Duodenal mucosa (tissue), 2 donors: Measurements from ENCODE around the gene BTBD17.

ENCODE experiments used
- H3K27ac ChIP-seq: one replicate; pipeline ENCODE4 v1.7.0; 2013; ENCODE audit warnings: low read depth, low read length
- H3K27me3 ChIP-seq, 2 donors: one replicate each; pipeline ENCODE4 v1.7.0; 2013; ENCODE audit warnings: low read length in 2 of 2, control low read depth in 1 of 2; ENCODE audit not compliant: insufficient read depth in 2 of 2, control insufficient read depth in 1 of 2
- H3K36me3 ChIP-seq, 2 donors: one replicate each; pipeline ENCODE4 v1.7.0; 2013; ENCODE audit warnings: low read length in 2 of 2, control low read depth in 1 of 2; ENCODE audit not compliant: insufficient read depth in 2 of 2, control insufficient read depth in 1 of 2
- H3K4me1 ChIP-seq, 2 donors: one replicate each; pipeline ENCODE4 v1.7.0; 2013; ENCODE audit warnings: low read length in 2 of 2, control low read depth in 1 of 2; ENCODE audit not compliant: insufficient read depth in 2 of 2, control insufficient read depth in 1 of 2
- H3K4me3 ChIP-seq, 2 donors: one replicate each; pipeline ENCODE4 v1.7.0; 2013; ENCODE audit warnings: low read length in 2 of 2, low read depth in 1 of 2
- H3K9ac ChIP-seq, 2 donors: one replicate each; pipeline ENCODE4 v1.7.0; 2013; ENCODE audit warnings: low read length in 2 of 2, low read depth in 1 of 2
- H3K9me3 ChIP-seq, 2 donors: one replicate each; pipeline ENCODE4 v1.7.0; 2013; ENCODE audit warnings: low read length in 2 of 2, control low read depth in 1 of 2; ENCODE audit not compliant: control insufficient read depth in 1 of 2

The BTBD17 gene

GRCh38 chr17:74358697-74359096 is 3.0 kb downstream of the BTBD17 start:
- Histone ChIP-seq H3K9me3 (no peaks in the 10 kb centered on the region), H3K9ac (no peak overlapping the region), H3K27ac (no peak overlapping the region), H3K27me3 (peaks cover 56 to 58% of the 10 kb centered on the region in 2 donors), H3K4me3 (no peak overlapping the region), H3K4me1 (peaks cover 0 to 3% of the 10 kb centered on the region in 2 donors), H3K36me3 (no peaks in the 10 kb centered on the region)

DNA sequence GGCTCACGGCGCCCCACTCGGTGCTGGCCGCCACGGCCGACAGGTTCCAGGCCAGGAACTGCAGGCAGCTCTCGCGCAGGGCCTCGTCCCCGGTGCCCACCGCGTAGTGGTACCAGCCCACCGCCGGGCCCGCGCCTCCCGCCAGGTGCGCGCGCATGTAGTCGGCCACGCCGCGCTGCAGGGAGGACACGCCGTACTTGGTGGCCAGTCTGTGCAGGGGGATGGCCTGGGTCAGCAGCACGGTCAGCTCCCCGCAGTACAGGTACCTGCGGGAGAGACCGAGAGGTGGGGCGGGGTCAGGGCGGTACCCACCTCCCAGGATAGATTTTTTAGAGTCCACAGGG is 4.2 kb downstream of the BTBD17 start:
- Histone ChIP-seq H3K4me1 (peaks cover 0 to 3% of the 10 kb centered on the region in 2 donors), H3K9ac (no peak overlapping the region), H3K4me3 (no peak overlapping the region), H3K27ac (no peak overlapping the region), H3K9me3 (no peaks in the 10 kb centered on the region), H3K36me3 (no peaks in the 10 kb centered on the region), H3K27me3 (peaks cover 56 to 68% of the 10 kb centered on the region in 2 donors)

DNA sequence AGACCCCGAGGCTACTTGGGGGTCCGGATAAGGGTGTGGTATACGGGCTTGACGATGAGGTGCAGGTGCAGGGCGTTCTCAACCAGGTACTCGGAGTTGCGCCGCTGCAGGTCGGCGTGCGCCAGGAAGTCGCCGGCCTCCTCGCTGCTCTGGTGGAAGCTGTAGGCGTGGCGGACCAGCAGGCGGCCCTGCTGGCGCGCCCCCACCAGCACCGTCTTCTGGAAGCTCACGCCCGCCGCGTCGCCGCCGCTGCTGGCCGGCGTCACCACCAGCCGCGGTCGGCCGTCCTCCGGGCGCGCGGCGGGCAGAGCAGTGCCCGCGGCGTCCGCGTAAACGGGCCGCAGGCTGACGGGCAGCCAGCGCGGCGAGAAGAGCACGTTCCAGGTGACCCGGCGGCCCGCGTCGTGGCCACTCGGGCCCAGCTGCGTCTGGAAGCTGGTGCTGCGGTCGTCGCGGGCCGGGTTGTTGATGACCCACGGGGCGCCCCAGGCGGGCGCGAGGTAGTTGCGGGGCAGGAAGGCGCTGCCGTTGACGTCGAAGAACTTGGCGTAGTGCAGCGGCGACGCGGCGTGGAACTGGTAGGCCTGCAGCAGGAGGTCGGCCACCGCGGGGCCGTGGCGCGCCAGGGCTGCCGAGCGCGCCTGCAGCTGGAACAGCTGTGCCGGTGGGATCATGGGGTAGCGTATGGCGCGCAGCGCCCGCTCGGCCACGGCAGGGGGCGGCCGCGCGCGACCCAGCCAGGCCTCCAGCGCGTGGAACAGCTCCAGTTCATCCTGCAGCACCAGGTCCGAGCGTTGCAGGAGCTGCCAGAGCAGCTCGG is 4.8 kb downstream of the BTBD17 start:
- H3K9ac ChIP-seq = no peak overlapping the region
- peaks cover 0 to 3% of the 10 kb centered on the region in 2 donors for H3K4me1 ChIP-seq
- peaks cover 56 to 73% of the 10 kb centered on the region in 2 donors for H3K27me3 ChIP-seq
- no peak overlapping the region for H3K27ac ChIP-seq
- H3K9me3 ChIP-seq = no peaks in the 10 kb centered on the region
- peak overlapping the region in 1 of 2 donors; percentile 28 for H3K4me3 ChIP-seq
- H3K36me3 ChIP-seq = no peaks in the 10 kb centered on the region

DNA sequence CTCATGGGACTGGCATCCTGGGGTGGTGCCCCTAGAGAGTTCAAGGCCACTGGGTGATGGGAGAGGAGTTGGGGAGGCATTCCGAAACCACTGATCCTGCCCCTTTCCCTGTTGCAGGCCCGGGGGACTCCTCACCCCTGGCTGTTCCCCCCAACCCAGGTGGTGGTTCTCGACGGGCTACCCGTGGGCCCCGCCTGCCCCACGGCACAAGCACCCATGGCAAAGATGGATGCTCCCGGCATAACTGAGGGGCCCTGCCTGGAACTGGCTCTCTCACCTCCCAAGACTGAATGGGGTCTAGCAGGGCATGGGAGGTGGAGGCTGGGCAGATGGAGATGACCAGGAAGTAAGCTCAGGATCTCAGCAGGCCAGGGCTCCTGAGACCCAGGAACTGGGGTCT is 6.6 kb downstream of the BTBD17 start:
- no peaks in the 10 kb centered on the region for H3K9me3 ChIP-seq
- no peaks in the 10 kb centered on the region for H3K36me3 ChIP-seq
- H3K27me3 ChIP-seq = peaks cover 49 to 71% of the 10 kb centered on the region in 2 donors
- H3K9ac ChIP-seq = no peak overlapping the region
- no peaks in the 10 kb centered on the region for H3K4me1 ChIP-seq
- no peak overlapping the region for H3K27ac ChIP-seq
- no peak overlapping the region for H3K4me3 ChIP-seq

- Histone ChIP-seq H3K27ac (no peak overlapping the region), H3K36me3 (no peaks in the 10 kb centered on the region), H3K9me3 (no peaks in the 10 kb centered on the region), H3K4me3 (no peak overlapping the region), H3K9ac (no peak overlapping the region), H3K4me1 (no peaks in the 10 kb centered on the region), H3K27me3 (peaks cover 49 to 68% of the 10 kb centered on the region in 2 donors)
These were observed 7.1 kb downstream of the BTBD17 start for GRCh38 chr17:74354561-74354960.

GRCh38 chr17:74354123-74354522 is 7.5 kb downstream of the BTBD17 start:
- Histone ChIP-seq H3K9ac (no peak overlapping the region), H3K36me3 (no peaks in the 10 kb centered on the region), H3K4me3 (no peak overlapping the region), H3K27me3 (peaks cover 49 to 68% of the 10 kb centered on the region in 2 donors), H3K9me3 (no peaks in the 10 kb centered on the region), H3K4me1 (no peaks in the 10 kb centered on the region), H3K27ac (no peak overlapping the region)

DNA sequence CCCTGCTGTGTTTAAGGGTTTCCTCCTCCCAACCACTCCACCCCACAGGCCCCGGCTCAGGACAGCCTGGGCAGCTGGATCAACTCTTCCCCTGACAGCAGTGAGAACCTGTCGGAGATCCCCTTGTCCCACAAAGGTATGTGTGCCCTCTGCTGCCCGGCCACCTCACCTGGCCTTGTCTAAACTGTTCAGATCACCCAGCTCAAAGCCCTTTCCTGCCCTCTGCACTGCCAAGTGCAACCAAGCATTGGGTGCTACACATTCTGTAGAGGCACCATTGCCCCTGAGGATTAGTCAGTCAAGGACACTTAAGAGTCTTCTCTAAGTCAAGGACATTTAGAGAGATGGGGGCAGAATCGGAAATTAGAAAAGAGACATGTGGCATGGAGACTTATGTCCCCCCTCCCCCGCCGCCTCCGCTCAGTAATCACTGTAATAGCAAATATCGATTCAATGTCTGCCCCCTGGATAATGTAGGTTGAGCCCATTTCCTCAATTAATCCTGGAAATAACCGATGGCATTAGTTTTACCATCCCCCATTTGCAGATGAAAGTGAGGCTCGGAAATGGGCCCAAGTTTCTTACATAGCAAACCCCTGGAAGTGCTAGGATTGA is 8.1 kb downstream of the BTBD17 start:
- Histone ChIP-seq H3K9ac (no peak overlapping the region), H3K4me1 (no peaks in the 10 kb centered on the region), H3K4me3 (no peak overlapping the region), H3K27ac (no peak overlapping the region), H3K27me3 (peaks cover 46 to 70% of the 10 kb centered on the region in 2 donors), H3K36me3 (no peaks in the 10 kb centered on the region), H3K9me3 (no peaks in the 10 kb centered on the region)

DNA sequence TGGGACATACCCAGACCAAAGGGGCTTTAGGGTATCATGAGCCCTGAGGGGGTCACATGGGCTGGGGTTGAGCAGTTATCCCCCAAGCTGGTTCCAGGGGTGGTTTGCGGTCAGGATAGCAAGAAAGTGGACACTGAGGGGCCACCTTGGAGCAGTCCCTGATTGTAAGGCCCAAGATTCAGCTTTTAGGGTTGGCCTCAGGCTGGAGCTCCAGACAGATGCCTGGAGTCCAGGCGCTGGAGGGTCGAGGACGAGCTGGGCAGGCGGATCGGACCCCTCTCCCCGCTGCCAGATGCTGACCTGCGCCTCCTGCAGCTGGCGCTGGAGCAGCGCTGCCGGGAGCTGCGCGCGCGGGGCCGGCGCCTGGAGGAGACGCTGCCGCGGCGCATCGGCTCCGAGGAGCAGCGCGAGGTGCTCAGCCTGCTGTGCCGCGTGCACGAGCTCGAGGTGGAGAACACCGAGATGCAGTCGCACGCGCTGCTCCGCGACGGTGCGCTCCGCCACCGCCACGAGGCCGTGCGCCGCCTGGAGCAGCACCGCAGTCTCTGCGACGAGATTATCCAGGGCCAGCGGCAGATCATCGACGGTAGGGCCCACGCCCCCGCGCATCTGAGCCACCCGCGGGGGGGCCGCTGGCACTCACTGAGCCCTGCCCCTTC is 10.0 kb downstream of the BTBD17 start:
- Histone ChIP-seq H3K4me3 (no peak overlapping the region), H3K36me3 (no peaks in the 10 kb centered on the region), H3K9ac (no peak overlapping the region), H3K27me3 (peaks cover 33 to 57% of the 10 kb centered on the region in 2 donors), H3K9me3 (no peaks in the 10 kb centered on the region), H3K4me1 (no peaks in the 10 kb centered on the region), H3K27ac (no peak overlapping the region)

DNA sequence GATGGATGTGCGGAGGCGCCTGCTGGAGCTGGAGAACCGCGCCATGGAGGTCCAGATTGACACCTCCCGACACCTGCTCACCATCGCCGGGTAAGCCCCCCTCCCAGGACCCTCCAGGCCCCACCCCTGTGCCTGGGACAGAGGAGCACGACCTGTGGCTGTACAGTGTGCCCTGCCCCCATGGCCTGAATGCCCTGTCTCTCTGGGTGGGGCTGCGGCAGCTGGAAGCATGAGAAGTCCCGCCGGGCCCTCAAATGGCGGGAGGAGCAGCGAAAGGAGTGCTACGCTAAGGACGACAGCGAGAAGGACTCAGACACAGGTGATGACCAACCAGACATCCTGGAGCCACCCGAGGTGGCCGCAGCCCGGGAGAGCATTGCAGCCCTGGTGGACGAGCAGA is 11.2 kb downstream of the BTBD17 start:
- Histone ChIP-seq H3K27ac (no peak overlapping the region), H3K36me3 (no peaks in the 10 kb centered on the region), H3K4me1 (no peaks in the 10 kb centered on the region), H3K4me3 (no peak overlapping the region), H3K9ac (no peak overlapping the region), H3K9me3 (no peaks in the 10 kb centered on the region), H3K27me3 (peaks cover 24 to 46% of the 10 kb centered on the region in 2 donors)

DNA sequence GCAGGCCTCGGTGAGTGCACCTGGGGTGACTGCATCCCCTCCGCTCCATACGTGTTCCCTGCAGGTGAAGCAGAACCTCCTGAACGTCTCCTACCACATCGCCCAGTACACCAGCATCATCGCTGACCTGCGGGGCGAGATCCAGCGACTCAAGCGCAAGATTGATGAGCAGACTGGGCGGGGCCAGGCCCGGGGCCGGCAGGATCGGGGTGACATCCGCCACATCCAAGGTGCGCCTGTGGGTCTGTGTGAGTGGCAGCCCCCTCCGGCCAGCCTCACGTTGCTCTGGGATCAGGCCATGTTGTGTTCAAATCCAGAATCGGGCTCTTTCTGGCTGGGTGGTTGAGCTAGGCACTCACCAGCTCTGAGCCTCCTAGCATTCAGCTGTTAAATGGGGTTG is 12.5 kb downstream of the BTBD17 start:
- peaks cover 11 to 40% of the 10 kb centered on the region in 2 donors for H3K27me3 ChIP-seq
- H3K9me3 ChIP-seq = no peaks in the 10 kb centered on the region
- H3K9ac ChIP-seq = no peak overlapping the region
- H3K36me3 ChIP-seq = no peaks in the 10 kb centered on the region
- no peak overlapping the region for H3K4me3 ChIP-seq
- H3K4me1 ChIP-seq = no peaks in the 10 kb centered on the region
- no peak overlapping the region for H3K27ac ChIP-seq
